Fibroblast of lung (primary cell): ENCODE results near the gene LSM12.

Experiments used
- EZH2 ChIP-seq: IDR thresholded peaks from 2 replicates; pipeline ENCODE4 v1.5.1; 2012; ENCODE audit warnings: low read length, control low read depth, mild to moderate bottlenecking; ENCODE audit errors: missing control alignments
- TF ChIP-seq, protein P1 (sequence below), 2 donors: IDR thresholded peaks in 1 of 2; conservative IDR thresholded peaks in 1 of 2; 1 replicate in 1 of 2; 2 replicates in 1 of 2; pipeline ENCODE4 v1.5.1; 2011 to 2012; ENCODE audit warnings: low read length in 2 of 2, control low read depth in 1 of 2, inconsistent platforms in 1 of 2, low read depth in 1 of 2, mild to moderate bottlenecking in 1 of 2

DNA sequence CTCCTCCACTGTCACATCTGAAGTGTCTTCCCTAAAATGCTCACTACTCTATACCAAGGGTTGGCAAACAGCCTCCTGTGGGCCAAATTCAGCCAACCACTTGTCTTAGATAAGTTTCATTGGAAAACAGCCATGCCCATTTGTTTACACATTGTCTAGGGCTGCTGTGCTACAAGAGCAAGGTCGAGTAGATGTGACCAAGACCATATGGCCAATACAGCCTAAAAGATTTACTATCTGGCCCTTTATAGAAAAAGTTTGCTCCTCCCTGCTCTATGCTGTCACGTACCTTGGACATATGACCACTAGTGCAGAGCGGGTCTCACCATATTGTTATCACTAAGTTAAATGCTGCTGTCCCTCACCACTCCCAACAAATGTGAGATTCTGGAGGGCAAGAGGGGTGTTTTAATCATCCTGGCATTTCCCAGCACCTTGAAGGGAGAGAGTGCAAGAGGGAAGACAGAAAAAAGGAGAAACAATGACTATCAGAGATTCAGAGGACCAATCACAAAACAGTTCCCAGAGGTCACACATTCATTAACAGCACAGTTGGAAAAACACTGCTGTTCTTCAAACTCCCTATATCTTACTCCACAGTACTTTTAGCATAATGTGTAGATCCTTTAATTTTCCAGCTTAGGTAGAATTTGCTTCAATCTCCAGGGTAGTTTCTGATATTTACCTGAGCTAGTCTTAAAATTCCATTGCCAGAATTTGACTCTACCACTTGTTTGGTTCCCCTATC is 13.2 kb downstream of the LSM12 start:
- TF ChIP-seq, protein P1, sequence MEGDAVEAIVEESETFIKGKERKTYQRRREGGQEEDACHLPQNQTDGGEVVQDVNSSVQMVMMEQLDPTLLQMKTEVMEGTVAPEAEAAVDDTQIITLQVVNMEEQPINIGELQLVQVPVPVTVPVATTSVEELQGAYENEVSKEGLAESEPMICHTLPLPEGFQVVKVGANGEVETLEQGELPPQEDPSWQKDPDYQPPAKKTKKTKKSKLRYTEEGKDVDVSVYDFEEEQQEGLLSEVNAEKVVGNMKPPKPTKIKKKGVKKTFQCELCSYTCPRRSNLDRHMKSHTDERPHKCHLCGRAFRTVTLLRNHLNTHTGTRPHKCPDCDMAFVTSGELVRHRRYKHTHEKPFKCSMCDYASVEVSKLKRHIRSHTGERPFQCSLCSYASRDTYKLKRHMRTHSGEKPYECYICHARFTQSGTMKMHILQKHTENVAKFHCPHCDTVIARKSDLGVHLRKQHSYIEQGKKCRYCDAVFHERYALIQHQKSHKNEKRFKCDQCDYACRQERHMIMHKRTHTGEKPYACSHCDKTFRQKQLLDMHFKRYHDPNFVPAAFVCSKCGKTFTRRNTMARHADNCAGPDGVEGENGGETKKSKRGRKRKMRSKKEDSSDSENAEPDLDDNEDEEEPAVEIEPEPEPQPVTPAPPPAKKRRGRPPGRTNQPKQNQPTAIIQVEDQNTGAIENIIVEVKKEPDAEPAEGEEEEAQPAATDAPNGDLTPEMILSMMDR (conservative IDR thresholded peaks at IDR 0.05 in 1 of 2, IDR thresholded peaks at IDR 0.05 in 1 of 2; ENCODE audit: low read depth in 1 of 2, low read length in 2 of 2) = no peak
- no peak for TF ChIP-seq EZH2
